Bronchus fibroblast of lung (primary cell): Measurements from ENCODE around the gene WNT9A. TPM values are rescaled to one million over a fixed set of nuclear protein-coding genes. Genes with fewer than 3 reads are reported as not detected.

Source experiments
- total RNA-seq: library from RNA; depleted of rRNA; stranded (reverse); fragments of >200 nt; gene quantifications from 2 replicates; pipeline ENCODE4 v1.2.3, GENCODE V29; 2015

WNT9A gene, protein sequence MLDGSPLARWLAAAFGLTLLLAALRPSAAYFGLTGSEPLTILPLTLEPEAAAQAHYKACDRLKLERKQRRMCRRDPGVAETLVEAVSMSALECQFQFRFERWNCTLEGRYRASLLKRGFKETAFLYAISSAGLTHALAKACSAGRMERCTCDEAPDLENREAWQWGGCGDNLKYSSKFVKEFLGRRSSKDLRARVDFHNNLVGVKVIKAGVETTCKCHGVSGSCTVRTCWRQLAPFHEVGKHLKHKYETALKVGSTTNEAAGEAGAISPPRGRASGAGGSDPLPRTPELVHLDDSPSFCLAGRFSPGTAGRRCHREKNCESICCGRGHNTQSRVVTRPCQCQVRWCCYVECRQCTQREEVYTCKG
- 0.30 and 0.50 TPM in 2 replicates for total RNA-seq

GRCh38 chr1:227947676-227948492 is at the start of gene WNT9A:
WNT9A (minus strand) TSS chr1:227947932; CDS start chr1:227947887, 45 bp downstream.

Other genes starting within 250 kb of the WNT9A start
- gene JMJD4, start 212.6 kb downstream of the WNT9A start, total RNA-seq = 17.3 and 19.6 TPM in 2 replicates
- gene SNAP47, start 212.5 kb downstream of the WNT9A start, total RNA-seq = 33.4 and 33.8 TPM in 2 replicates
- not detected in 2 replicates for gene PRSS38, start 132.3 kb downstream of the WNT9A start, total RNA-seq
- gene WNT3A, start 59.1 kb upstream of the WNT9A start, total RNA-seq = not detected in 2 replicates
- 589 and 617 TPM in 2 replicates for gene ARF1, start 134.8 kb upstream of the WNT9A start, total RNA-seq
- 12.6 and 16.0 TPM in 2 replicates for gene C1orf35, start 155.4 kb upstream of the WNT9A start, total RNA-seq
- 101 and 141 TPM in 2 replicates for gene MRPL55, start 161.4 kb upstream of the WNT9A start, total RNA-seq
- gene GUK1, start 192.3 kb upstream of the WNT9A start, total RNA-seq = 258 and 320 TPM in 2 replicates
- 1.9 and 2.4 TPM in 2 replicates for gene GJC2, start 202.0 kb upstream of the WNT9A start, total RNA-seq
- 1.5 and 6.6 TPM in 2 replicates for gene IBA57, start 217.9 kb upstream of the WNT9A start, total RNA-seq